GM12878 (cell line): ENCODE data around the gene PSMB7. TPM values are rescaled to one million over a fixed set of nuclear protein-coding genes. Genes with fewer than 3 reads are reported as not detected.

Source experiments
- ATAC-seq: fragments of 200-7000 bp; cut with Tn5 transposase; 3 replicates; pipeline ENCODE4 v1.9.1; 2020; ENCODE audit warnings: mild to moderate bottlenecking, moderate library complexity
- BruUV-seq: library from RNA; stranded (reverse); fragments of 400-500 nt; replicated peaks from 2 replicates; lab custom pipeline; 2021; lab: Mats Ljungman, UMichigan
- CTCF ChIA-PET: fragments of 300-600 bp; sonication (Branson Sonifier 250); formaldehyde crosslinking; extraction: SDS; loops from one replicate; lab custom pipeline; 2021; ENCODE audit warnings: inconsistent platforms; lab: Yijun Ruan, JAX
- POLR2A ChIA-PET: fragments of 350-600 bp; formaldehyde crosslinking; extraction: SDS; loops from one replicate; lab custom pipeline; 2021; ENCODE audit warnings: inconsistent platforms; lab: Charles Lee
- RAD21 ChIA-PET: fragments of 300-600 bp; sonication (Branson Sonifier 250); formaldehyde crosslinking; loops from one replicate; lab custom pipeline; 2023; ENCODE audit warnings: antibody characterized with exemption; ENCODE audit not compliant: unreplicated experiment; lab: Charles Lee
- SMC1A ChIA-PET: fragments of 300-600 bp; sonication (Branson Sonifier 250); formaldehyde crosslinking; loops from one replicate; lab custom pipeline; 2023; ENCODE audit not compliant: unreplicated experiment, uncharacterized antibody; lab: Charles Lee
- DNase-seq: peaks from one replicate; pipeline ENCODE4 v3.0.0-alpha.2; 2011; ENCODE audit warnings: low read depth, low spot score
- FAIRE-seq: peaks from 3 replicates; lab custom pipeline; 2011; peaks lifted over from hg19 to GRCh38; lab: Jason Lieb, UNC
- H2AFZ ChIP-seq: 2 replicates; pipeline ENCODE4 v1.6.0; 2011; ENCODE audit warnings: low read depth, low read length, control low read depth; ENCODE audit not compliant: control insufficient read depth
- H3K27ac ChIP-seq: 2 replicates; pipeline ENCODE4 v1.5.1; 2011; ENCODE audit warnings: control low read depth; ENCODE audit not compliant: control insufficient read depth, insufficient read depth
- H3K27me3 ChIP-seq, 2 experiments: replicated peaks in 1 of 2; 2 replicates each; pipeline versions ENCODE4 v1.6.0 to v1.6.1; 2011; ENCODE audit warnings: low read length in 1 of 2; ENCODE audit not compliant: control insufficient read depth in 2 of 2, insufficient read depth in 2 of 2
- H3K36me3 ChIP-seq, 2 experiments: 2 replicates each; pipeline ENCODE4 v1.5.1; 2011; ENCODE audit warnings: low read length in 1 of 2; ENCODE audit not compliant: control insufficient read depth in 2 of 2, insufficient read depth in 2 of 2
- H3K4me1 ChIP-seq: 2 replicates; pipeline ENCODE4 v1.6.1; 2011; ENCODE audit warnings: mild to moderate bottlenecking, low read length, moderate library complexity, mixed read lengths; ENCODE audit not compliant: control insufficient read depth, insufficient read depth
- H3K4me2 ChIP-seq: 2 replicates; pipeline ENCODE4 v1.6.0; 2011; ENCODE audit warnings: control low read depth; ENCODE audit not compliant: control insufficient read depth, insufficient read depth
- H3K4me3 ChIP-seq: fragments of 200-600 bp; sonication (generic); 2 replicates; pipeline ENCODE4 v1.5.1; 2016
- H3K79me2 ChIP-seq: 2 replicates; pipeline ENCODE4 v1.6.0; 2011; ENCODE audit warnings: low read length; ENCODE audit not compliant: control insufficient read depth, insufficient read depth
- H3K9ac ChIP-seq: 2 replicates; pipeline ENCODE4 v1.8.0; 2011; ENCODE audit warnings: low read length, control low read depth, mixed read lengths; ENCODE audit not compliant: control insufficient read depth, insufficient read depth
- H3K9me3 ChIP-seq: replicated peaks from 3 replicates; pipeline ENCODE4 v1.5.1; 2011; ENCODE audit warnings: mild to moderate bottlenecking, low read length; ENCODE audit not compliant: control insufficient read depth, insufficient read depth
- H4K20me1 ChIP-seq: 2 replicates; pipeline ENCODE4 v1.6.0; 2011; ENCODE audit not compliant: control insufficient read depth, insufficient read depth
- BCL3 ChIP-seq: IDR thresholded peaks from 2 replicates; pipeline ENCODE4 v1.6.1; 2011; ENCODE audit warnings: borderline replicate concordance, low read depth, mild to moderate bottlenecking, moderate library complexity, low read length; ENCODE audit not compliant: insufficient read depth, poor library complexity, severe bottlenecking
- CREB1 ChIP-seq: IDR thresholded peaks from 2 replicates; pipeline ENCODE4 v1.6.1; 2012; ENCODE audit warnings: low read depth, mild to moderate bottlenecking, inconsistent platforms
- EZH2 ChIP-seq: IDR thresholded peaks from 2 replicates; pipeline ENCODE4 v1.6.1; 2012; ENCODE audit warnings: low read depth, mild to moderate bottlenecking, control low read depth, inconsistent platforms, low read length, borderline replicate concordance; ENCODE audit not compliant: control insufficient read depth
- MYB ChIP-seq: fragments of 150-350 bp; IDR thresholded peaks from 2 replicates; pipeline ENCODE4 v1.6.1; 2014; ENCODE audit warnings: mild to moderate bottlenecking, low read depth, low read length, borderline replicate concordance
- PML ChIP-seq: IDR thresholded peaks from 2 replicates; pipeline ENCODE4 v1.6.1; 2012; ENCODE audit warnings: low read length, inconsistent platforms
- POLR2A ChIP-seq: IDR thresholded peaks from 2 replicates; pipeline ENCODE4 v1.6.1; 2011; ENCODE audit warnings: low read depth, mild to moderate bottlenecking, low read length
- POLR2AphosphoS2 ChIP-seq: IDR thresholded peaks from 2 replicates; pipeline ENCODE4 v1.6.1; 2011; ENCODE audit warnings: low read depth, mild to moderate bottlenecking, low read length, improper control_type of control experiment, moderate library complexity
- POLR2AphosphoS5 ChIP-seq: IDR thresholded peaks from 2 replicates; pipeline ENCODE4 v1.6.1; 2011; ENCODE audit warnings: mild to moderate bottlenecking, low read length, inconsistent platforms
- ZBTB33 ChIP-seq: fragments of 450-650 bp; IDR thresholded peaks from 2 replicates; pipeline ENCODE4 v1.6.1; 2017; ENCODE audit warnings: mild to moderate bottlenecking
- WGBS: methylation state at CpG from one replicate; pipeline ENCODE4 v1.1.6; 2016; ENCODE audit warnings: low lambda C conversion rate; ENCODE audit not compliant: insufficient replicate concordance, insufficient coverage; ENCODE audit errors: missing lambda C conversion rate; 5-methylcytosine and 5-hydroxymethylcytosine counted together
- in situ Hi-C: fragments of 300-500 bp; cut with MboI; formaldehyde crosslinking; loops from 9 replicates; pipeline ENCODE4 v1.14.3; 2018; ENCODE audit warnings: mixed read lengths
- intact Hi-C: fragments of 100-400 bp; cut with micrococcal nuclease; formaldehyde crosslinking; loops from one replicate; pipeline ENCODE4 v1.14.2; 2022; ENCODE audit not compliant: unreplicated experiment
- polyA plus RNA-seq, 11 experiments: library from polyadenylated mRNA; depleted of rRNA in 4 of 11; unstranded in 6 of 11; stranded (reverse) in 5 of 11; fragments of >200 nt; fragmentation: Nextera tagmentation in 4 of 11; fragmentation: Illumina TruSeq in 1 of 11; extraction: Ambion mirVana in 4 of 11; extraction: Trizol in 1 of 11; gene quantifications; 1 replicate in 1 of 11; 2 replicates in 10 of 11; pipeline versions ENCODE4 v1.2.1 to v1.2.3, GENCODE V29; 2011 to 2016; ENCODE audit warnings: inconsistent platforms in 2 of 11, missing spikeins in 2 of 11, low read depth in 1 of 11
- total RNA-seq, 4 experiments: library from RNA; depleted of rRNA in 3 of 4; stranded (reverse); fragments of >200 nt in 3 of 4; fragmentation: Illumina TruSeq in 1 of 4; extraction: Trizol in 1 of 4; gene quantifications; 2 replicates each; pipeline versions ENCODE4 v1.2.1 to v1.2.3, GENCODE V29; 2013 to 2021

Gene PSMB7
- total and polyA plus RNA-seq, 10 of the 15 experiments (the other 5 are each of a cell fraction or from before 2014, with no cell fraction given) = 174 to 564 (median 268) TPM

- Histone ChIP-seq H4K20me1 (0 out of 2 replicates have a peak, but pooled peaks cover 22% of the 10 kb centered on the region), H3K9me3 (no peaks in the 10 kb centered on the region), H2AFZ (no peak overlapping the region), H3K4me3 (no peak overlapping the region), H3K27me3 (no peaks in the 10 kb centered on the region), H3K79me2 (peaks cover 3% of the 10 kb centered on the region), H3K27ac (no peak overlapping the region), H3K4me2 (no peak overlapping the region), H3K36me3 (peaks cover 33 to 44% of the 10 kb centered on the region in 2 experiments), H3K9ac (no peak overlapping the region), H3K4me1 (no peaks in the 10 kb centered on the region)
- no peak for DNase-seq
- intact Hi-C loops (loop anchor here (10.0 kb wide), 2 partner anchors 230 to 390 kb away; no protein-coding TSS in a partner anchor), in situ Hi-C loops (no loop called here)
- ChIA-PET POLR2A (no interaction called here), CTCF (no interaction called here), RAD21 (interaction anchor here (1.6 kb wide), 1 partner anchor 228 kb away, joined by 4 read pairs; no protein-coding TSS in a partner anchor), SMC1A (no interaction called here)
- no peak; the same call in 2 of the 3 replicates for ATAC-seq
- no peak for FAIRE-seq
- BruUV-seq = no TSS peak
- WGBS = 86% methylated on average over 21 of the region's 21 CpGs
- TF ChIP-seq PML (0 out of 2 replicates have a peak, but pooled peaks have one; percentile 7), POLR2AphosphoS2 (peak; percentile 57; the same call in 1 of the 2 replicates), POLR2AphosphoS5 (peak; percentile 35), ZBTB33 (no peak), CREB1 (0 out of 2 replicates have a peak, but pooled peaks have one; percentile 9), POLR2A (peak; percentile 62), BCL3 (peak; percentile 3), EZH2 (no peak), MYB (no peak)
- TF ChIP-seq, all 136 proteins: peak for 6
These were observed 60.0 kb downstream of the PSMB7 start for GRCh38 chr9:124355039-124355940.
